Activated CD8-positive, alpha-beta memory T cell treated with anti-CD3 and anti-CD28 coated beads, Interleukin-2, amount 50 U/mL, for 48 hours (primary cell): ENCODE data around the gene KCTD5.
"Not testable (repeated sequence)": the region's sequence is repeated elsewhere in the genome, so short reads cannot be mapped to it uniquely, and the experiment has no call there.

Experiments used
- DNase-seq: peaks from one replicate; pipeline ENCODE4 v3.0.0-alpha.2; 2020

Gene KCTD5

DNA sequence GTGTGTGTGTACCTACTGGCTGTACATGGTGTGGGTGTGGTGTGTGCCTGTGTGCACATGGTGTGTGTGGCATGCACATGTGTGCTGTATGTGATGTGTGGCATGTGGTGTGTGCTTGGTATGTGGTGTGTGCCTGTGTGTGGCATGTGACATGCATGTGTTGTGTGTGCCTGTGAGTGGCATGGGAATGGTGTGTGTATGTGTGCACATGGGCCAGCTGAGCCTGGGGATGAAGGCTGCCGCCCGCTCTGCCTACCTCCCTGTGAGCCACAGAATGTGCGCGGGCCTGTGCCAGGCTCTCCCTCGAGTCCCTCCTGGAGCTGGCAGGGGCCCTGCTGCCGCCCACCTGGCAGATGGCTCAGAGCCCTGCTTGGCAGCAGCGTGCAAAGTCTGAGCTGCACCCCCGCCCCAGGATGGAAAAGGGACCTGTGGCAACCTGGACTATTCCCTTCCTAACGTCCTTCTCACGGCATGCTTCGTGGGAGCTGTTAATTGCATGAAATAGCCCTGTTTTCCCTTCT, 28.4 kb downstream of the KCTD5 start:
- DNase-seq, result no peak

GRCh38 chr16:2711370-2712062, 29.2 kb downstream of the KCTD5 start:
- DNase-seq, result no peak

- DNase-seq, result no peak
Observed at GRCh38 chr16:2712063-2712441, 29.7 kb downstream of the KCTD5 start.

GRCh38 chr16:2712546-2712945, 30.2 kb downstream of the KCTD5 start:
- no peak for DNase-seq

DNA sequence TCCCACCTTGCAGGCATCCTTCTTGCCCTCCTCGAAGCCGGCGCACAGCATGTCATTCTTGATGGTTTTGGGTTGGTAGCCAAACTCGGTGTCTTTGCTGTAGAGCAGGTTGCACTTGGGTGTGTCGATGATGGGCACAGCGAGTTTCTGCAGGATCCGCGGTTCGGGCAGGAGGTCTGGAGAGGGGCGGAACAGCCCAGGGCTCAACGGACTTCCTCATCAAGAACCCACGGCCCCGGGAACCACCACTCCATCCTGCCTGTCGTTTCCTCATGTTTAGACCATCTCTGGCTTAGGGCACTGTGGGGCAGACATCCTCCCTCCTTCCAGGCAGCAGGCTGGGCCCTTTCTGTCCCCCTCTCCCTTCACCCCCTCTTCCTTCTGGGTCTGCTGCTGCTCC, 31.2 kb downstream of the KCTD5 start:
- no peak for DNase-seq

DNA sequence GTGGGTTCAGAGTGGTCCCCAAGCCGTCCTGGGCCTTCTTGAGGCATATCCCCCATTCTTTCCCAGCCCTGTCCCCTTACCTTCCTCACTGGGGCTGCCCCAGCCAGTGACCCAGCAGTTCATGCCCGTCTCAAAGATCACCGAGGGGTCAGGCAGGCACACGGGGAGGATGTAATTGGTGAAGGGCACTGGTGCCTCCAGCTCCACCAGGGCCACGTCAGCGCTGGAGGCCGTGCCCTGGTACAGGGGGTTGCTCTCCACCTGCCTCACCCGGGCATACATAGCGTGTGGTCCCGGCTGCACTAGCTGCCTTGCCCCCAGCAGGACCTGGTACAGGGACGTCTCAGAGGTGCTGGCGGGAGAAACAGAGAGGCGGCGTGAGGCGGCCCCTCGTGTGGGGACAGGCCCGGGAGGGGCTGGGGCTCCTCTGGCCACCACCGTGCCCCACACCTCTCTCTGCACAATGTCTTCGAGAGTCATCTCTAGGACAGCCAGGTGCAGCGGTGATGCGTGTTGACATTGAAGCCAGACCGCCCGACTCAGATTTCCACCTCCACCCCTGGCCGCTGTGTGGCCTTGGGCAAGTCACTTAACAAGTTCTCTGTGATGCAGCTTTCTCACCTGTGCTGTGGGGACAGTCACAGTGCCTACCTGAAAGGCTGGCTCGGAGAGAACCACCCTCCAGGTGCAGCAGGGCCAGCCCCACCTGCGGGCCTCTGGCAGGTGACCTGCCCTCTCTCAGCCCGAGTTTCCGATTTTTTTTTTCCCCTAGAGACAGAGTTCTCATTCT, 31.9 kb downstream of the KCTD5 start:
- no peak for DNase-seq

DNA sequence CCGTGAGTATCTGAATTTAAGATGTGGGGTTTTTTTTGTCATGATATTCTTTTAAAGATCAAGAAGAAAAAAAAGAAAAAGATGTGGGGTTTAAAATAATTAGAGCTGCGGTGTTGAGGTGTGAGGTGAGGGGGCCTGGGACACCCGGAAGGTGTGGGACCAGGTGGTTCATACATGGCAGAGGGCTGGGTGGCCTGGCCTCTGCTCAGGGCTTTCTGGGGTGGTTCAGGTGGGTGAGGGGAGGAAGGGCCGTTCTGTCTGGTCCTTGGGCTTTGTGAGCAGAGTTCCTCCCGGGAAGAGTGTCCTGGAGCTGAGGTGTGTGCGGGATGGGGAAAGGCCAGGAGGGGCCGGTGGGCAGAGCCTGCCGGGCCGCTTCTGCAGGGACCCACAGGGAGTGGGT, 32.7 kb downstream of the KCTD5 start:
- DNase-seq, result no peak

- peak; percentile 94 for DNase-seq
Observed at GRCh38 chr16:2715519-2715918, 33.2 kb downstream of the KCTD5 start.

DNA sequence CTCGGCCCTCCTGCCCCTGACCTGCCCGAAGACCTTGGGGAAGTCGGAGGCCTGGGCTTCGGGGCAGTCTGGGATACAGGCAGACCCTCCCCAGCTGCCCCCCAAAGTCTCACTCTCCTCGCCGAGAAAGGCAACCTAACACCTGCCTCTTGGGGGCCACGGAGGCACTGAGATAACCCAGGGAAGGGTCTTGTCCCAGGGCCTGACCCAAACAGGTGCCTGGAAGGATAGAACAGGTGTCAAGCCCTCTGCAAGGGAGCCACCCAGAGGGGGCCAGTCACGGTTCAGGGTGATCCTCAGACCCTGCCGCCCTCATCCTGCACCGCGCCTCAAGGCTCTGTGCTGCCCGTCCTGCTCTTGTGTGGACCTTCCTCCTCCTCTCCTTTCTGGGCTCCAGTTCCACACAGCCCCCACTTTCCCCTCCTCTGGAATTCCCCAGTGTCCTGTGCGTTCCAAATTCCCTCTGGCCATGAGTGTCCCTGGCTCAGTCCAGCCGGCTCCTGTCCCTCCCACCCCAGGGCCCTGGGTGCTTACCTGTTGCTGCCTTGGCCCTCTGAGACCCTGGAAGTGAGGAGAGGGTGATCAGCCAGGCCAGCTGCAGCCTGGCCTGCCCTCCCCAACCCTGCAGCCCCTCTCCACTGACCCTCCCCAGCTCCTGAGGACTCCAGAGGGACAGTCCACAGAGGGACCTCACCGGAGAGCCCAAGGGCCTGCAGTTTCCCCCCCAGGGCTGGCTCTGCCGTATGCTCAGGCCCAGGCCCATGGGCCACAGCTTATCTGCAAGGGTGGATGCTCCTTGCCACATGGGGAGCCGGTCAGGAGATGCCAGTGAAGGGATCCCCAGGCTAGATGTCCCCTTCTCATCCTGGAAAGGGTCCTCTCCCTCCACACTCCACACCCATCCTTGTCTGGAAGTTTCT, 33.9 kb downstream of the KCTD5 start:
- DNase-seq, result no peak

DNA sequence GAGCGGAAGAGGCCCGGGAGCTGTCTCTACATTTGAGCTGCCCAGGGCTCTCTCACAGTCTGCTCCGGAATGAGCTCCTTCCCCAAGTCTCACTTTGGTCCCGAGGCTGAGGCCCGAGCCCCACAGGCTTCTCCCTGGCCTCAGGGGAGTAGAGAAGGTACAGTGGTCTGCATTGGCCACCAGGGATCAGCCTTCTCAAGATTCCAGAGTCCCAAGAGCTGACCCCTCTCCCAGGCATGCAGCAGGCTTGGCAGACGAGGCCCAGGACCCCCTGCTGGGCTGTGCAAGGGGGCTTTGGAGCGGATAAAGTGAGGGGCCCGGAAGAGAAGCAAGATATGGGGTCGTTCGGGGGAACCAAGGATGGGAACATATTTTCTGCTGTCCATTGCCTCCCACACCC, 34.6 kb downstream of the KCTD5 start:
- DNase-seq, result no peak

GRCh38 chr16:2717383-2718263, 35.3 kb downstream of the KCTD5 start:
- no peak for DNase-seq

GRCh38 chr16:2719328-2720063, 37.2 kb downstream of the KCTD5 start:
- no peak for DNase-seq

DNA sequence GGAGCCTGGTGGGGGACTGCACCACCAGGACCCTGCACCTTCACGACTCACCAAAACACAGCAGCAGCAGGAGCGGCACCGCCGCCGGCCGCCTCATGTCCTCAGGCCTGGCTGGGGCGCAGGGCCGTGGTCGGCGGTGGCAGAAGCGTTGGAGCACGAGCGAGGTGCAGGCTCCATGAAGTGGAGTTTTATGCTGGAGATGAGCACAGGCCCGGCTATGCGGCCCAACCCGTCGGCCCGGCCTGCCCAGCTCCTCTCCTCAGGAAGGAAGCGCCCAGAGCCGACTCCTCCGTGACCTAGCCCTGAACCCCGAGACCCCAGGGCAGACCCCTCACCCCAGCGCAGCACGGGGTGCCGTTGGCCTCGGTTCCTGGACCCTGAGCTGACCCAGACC, 37.7 kb downstream of the KCTD5 start, which contains the start of gene PRSS27:
Gene PRSS27 (minus strand): TSS at position 161 of the 394 bp plus-strand sequence. CDS start 64 bp downstream, at position 97.
- no peak for DNase-seq

GRCh38 chr16:2720719-2721633, 38.7 kb downstream of the KCTD5 start:
- peak; percentile 95 for DNase-seq

DNA sequence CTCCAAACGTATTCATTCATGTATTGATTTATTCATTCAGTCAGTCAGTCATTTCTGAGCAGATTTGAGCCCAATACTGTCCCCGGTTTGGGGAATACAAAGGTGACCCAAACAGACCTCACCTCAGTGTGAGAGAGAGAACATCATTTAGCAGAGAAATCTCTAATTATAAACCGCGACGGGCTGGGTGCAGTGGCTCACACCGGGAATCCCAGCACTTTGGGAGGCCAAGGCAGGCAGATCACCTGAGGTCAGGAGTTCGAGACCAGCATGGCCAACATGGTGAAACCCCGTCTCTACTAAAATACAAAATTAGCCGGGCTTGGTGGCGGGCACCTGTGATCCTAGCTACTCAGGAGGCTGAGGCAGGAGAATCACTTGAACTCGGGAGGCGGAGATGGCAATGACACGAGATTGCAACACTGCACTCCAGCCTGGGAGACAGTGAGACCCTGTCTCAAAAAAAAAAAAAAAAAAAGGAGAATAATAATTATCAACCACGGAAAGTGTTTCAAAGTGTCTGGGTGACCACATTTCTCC, 39.4 kb downstream of the KCTD5 start:
- not testable (repeated sequence) for DNase-seq

DNA sequence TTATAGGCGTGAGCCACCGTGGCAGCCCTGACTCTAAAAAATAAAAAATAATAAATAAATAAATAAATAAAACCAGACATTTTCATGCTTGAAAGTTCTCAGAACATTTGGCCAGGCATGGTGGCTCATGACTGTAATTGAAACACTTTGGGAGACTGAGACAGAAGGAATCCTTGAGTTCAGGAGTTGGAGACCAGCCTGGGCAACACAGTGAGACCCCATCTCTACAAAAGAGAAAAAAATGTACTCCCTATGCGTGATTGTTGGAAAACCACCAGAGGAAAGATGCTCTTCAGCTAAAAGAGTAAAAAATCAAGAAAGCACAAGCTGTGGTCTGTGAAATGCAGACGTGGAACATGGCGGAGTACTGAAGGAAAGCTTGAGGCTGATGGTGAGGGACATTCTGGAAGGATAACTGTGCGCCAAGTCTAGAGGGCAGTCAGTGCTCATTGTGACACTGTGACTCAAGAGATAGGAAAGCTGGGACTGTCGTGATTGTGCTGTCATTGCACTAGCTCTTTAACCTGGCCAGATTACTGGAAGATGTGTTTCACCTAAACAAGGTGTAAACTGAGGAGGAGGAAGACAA, 41.9 kb downstream of the KCTD5 start:
- DNase-seq, result no peak

DNA sequence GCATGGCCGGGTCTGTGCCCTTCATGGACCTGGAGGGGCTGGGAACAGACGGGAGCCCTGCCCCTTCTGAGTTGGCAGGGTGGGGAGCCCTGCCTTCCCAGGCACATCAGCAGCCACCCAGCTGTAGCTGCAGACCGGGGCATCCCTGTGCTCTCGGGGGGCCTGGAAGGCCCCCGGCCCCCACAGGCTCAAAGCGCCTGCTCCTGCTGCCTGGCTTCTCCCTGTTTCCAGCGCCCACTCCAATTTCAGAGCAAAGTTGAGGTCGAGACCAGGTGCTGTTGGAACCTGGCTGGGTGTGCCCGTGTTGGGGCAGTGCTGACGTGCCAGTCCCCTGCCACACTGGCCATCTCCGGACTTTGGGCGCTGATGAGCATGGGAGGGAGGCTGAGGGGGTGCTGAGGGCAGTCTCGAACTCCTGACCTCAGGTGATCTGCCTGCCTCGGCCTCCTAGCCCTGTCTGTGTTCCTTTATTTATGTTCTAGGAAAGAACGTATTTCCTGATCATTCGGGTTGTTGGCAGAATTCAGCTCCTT, 42.6 kb downstream of the KCTD5 start:
- DNase-seq, result no peak

DNA sequence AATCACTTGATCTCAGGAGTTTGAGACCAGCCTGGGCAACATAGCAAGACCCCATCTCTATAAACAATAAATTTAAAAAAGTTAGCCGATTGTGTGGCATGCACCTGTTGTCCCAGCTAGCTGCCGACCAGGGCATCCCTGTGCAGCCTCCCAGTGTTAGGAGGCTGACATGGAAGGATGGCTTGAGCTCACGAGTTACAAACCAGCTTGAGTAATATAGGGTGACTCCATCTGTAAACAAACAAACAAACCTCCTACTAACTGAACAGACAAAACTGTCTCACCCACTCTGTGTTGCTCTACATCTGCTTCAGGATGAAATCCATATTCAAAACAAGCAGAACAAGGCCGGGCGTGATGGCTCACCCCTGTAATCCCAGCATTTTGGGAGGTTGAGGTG, 44.6 kb downstream of the KCTD5 start:
- DNase-seq, result no peak

DNA sequence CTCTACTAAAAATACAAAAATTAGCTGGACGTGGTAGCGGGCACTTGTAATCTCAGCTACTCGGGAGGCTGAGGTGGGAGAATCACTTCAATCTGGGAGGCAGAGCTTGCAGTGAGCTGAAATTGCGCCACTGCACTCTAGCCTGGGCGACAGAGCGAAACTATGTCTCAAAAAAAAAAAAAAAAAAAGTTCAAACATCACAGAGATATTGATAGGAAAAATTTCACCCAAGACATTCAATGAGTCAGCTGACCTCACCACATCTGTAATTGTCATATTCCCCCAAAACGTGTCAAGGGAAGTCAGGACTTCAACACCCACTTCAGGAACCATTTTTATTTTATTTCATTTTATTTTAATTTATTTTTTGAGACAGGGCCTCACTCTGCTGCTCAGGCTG, 45.7 kb downstream of the KCTD5 start:
- DNase-seq, result no peak
